Stomach smooth muscle (tissue), 2 donors: ENCODE results near the gene INSYN2A.

Experiments used
- H3K27ac ChIP-seq: one replicate; pipeline ENCODE4 v1.7.0; 2013; ENCODE audit warnings: mild to moderate bottlenecking, low read length, inconsistent platforms
- H3K27me3 ChIP-seq, 2 donors: one replicate each; pipeline ENCODE4 v1.7.0; 2013; ENCODE audit warnings: low read length in 2 of 2; ENCODE audit not compliant: insufficient read depth in 2 of 2, control insufficient read depth in 1 of 2
- H3K36me3 ChIP-seq, 2 donors: one replicate each; pipeline ENCODE4 v1.7.0; 2013; ENCODE audit warnings: low read length in 2 of 2; ENCODE audit not compliant: control insufficient read depth in 2 of 2, insufficient read depth in 2 of 2
- H3K4me1 ChIP-seq: one replicate; pipeline ENCODE4 v1.7.0; 2013; ENCODE audit warnings: low read length; ENCODE audit not compliant: control insufficient read depth, insufficient read depth
- H3K4me3 ChIP-seq, 2 donors: one replicate each; pipeline ENCODE4 v1.7.0; 2013; ENCODE audit warnings: low read length in 2 of 2
- H3K9ac ChIP-seq, 2 donors: one replicate each; pipeline ENCODE4 v1.7.0; 2013; ENCODE audit warnings: low read length in 2 of 2, mild to moderate bottlenecking in 1 of 2
- H3K9me3 ChIP-seq, 2 donors: one replicate each; pipeline ENCODE4 v1.7.0; 2013; ENCODE audit warnings: low read length in 2 of 2; ENCODE audit not compliant: control insufficient read depth in 2 of 2
- donor health status: healthy.
- donor health status: Pancreatic carcinoma.

The INSYN2A gene, protein sequence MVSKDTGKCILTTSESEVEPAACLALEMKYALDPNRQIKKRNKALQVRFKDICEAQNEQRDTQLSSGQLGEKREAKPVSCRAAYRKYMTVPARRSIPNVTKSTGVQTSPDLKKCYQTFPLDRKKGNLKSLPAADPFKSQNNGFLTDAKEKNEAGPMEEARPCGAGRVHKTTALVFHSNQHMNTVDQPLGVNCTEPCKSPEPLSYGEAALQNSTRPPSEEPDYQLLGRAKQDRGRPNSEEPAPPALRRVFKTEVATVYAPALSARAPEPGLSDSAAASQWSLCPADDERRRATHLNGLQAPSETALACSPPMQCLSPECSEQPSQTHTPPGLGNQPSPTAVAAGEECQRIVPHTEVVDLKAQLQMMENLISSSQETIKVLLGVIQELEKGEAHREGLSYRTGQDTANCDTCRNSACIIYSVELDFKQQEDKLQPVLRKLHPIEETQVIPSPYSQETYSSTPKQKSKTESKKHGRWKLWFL

GRCh38 chr10:127196282-127197153, at the start of gene INSYN2A:
TSS of gene INSYN2A (minus strand) at chr10:127196591. CDS start at chr10:127176395, 20,196 bp downstream.
- no peak within 1 kb of the TSS for H3K27ac ChIP-seq
- H3K9me3 ChIP-seq = no peaks in the 10 kb centered on the region
- H3K27me3 ChIP-seq = peaks cover 10 to 12% of the 10 kb centered on the region in 2 donors
- no peak within 1 kb of the TSS for H3K9ac ChIP-seq
- peaks cover 0 to 3% of the 10 kb centered on the region in 2 donors for H3K36me3 ChIP-seq
- peak within 1 kb of the TSS; percentile 4 to 65 for H3K4me3 ChIP-seq
- peaks cover 15% of the 10 kb centered on the region for H3K4me1 ChIP-seq

GRCh38 chr10:127245456-127245855, 49.1 kb upstream of the INSYN2A start:
- Histone ChIP-seq H3K27ac (no peak overlapping the region), H3K9ac (no peak overlapping the region), H3K36me3 (peaks cover 0 to 5% of the 10 kb centered on the region in 2 donors), H3K4me3 (no peak overlapping the region), H3K27me3 (no peaks in the 10 kb centered on the region), H3K9me3 (no peaks in the 10 kb centered on the region), H3K4me1 (no peaks in the 10 kb centered on the region)

DNA sequence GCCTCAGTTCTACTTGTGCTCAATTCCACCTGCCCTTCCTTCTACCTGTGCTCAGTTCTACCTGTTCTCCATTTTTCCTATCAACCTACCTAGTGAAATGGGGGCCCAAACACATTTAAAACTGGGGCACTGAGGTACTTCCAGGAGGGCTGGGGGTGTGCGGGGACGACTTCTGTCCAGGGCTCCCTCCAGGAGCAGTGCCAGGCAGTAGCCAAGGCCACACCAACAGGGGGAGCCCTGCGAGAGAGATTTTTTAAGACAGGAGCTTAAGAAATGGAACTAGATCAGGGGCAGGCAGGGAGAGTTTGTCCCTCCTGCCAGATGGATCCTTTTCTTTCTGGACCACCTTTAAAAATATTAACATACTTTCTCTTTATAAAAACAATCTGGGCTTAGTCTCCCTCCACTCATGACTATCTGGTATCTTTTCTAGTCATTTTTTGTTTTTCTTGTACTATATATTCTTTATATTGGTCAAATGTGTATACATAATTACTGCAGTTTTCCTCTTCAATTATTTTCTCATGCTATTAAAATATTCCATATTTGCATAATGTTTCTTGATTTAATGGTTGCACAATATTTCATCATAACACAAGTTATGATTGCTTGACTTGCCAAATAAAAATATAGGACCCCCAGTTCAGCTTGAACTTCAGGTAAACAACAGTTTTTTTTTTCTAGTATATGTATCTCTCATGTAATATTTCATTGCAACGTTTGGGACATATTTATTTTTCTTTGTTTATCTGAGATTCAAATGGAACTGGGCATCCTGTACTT, 47.3 kb upstream of the INSYN2A start:
- H3K27me3 ChIP-seq = no peaks in the 10 kb centered on the region
- H3K27ac ChIP-seq = no peak overlapping the region
- no peak overlapping the region for H3K9ac ChIP-seq
- H3K36me3 ChIP-seq = peaks cover 0 to 2% of the 10 kb centered on the region in 2 donors
- no peak overlapping the region for H3K4me3 ChIP-seq
- no peaks in the 10 kb centered on the region for H3K4me1 ChIP-seq
- no peaks in the 10 kb centered on the region for H3K9me3 ChIP-seq

DNA sequence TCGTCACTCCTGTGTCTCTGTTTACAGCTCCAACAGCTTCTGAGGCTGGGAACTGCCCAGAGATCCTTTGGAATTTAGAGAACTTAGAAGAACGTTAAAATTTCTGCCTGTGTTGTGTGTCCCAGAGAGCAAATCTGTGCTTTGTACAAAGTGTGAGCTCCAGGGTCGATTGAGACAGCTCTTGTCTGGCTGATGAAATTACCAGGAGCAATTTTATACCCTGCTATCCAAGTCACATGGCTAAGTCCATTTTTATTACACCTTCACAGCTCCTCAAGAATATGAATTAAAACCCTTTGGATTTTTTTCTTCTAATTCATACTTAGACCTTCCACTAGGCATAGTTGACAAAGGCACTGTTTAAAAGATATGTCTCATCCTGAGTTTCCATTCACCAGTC, 46.5 kb upstream of the INSYN2A start:
- H3K4me3 ChIP-seq = no peak overlapping the region
- H3K4me1 ChIP-seq = no peaks in the 10 kb centered on the region
- no peak overlapping the region for H3K9ac ChIP-seq
- peaks cover 0 to 2% of the 10 kb centered on the region in 2 donors for H3K36me3 ChIP-seq
- H3K27me3 ChIP-seq = no peaks in the 10 kb centered on the region
- H3K9me3 ChIP-seq = no peaks in the 10 kb centered on the region
- H3K27ac ChIP-seq = no peak overlapping the region

DNA sequence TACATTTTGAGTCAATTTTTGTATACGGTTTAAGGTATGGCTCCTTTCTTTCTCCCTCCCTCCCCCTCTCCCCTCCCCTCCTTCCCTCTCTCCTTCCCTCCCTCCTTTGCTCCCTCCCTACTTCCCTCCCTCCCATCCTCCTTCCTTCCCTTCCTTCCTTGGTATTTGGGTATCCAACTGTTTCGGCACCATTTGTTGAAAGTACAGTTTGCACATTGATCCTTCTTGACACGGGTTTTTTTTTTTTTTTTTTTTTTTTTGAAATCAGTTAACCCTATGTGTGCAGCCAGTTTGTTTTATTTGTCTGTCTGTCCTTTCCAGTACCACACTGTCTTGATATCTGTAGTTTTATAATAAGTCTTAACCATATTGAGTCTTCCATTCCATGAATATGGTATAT, 39.9 kb upstream of the INSYN2A start:
- Histone ChIP-seq H3K4me1 (no peaks in the 10 kb centered on the region), H3K4me3 (no peak overlapping the region), H3K9me3 (no peaks in the 10 kb centered on the region), H3K36me3 (no peaks in the 10 kb centered on the region), H3K27me3 (no peaks in the 10 kb centered on the region), H3K9ac (no peak overlapping the region), H3K27ac (no peak overlapping the region)

- Histone ChIP-seq H3K27ac (no peak overlapping the region), H3K4me3 (no peak overlapping the region), H3K36me3 (no peaks in the 10 kb centered on the region), H3K27me3 (no peaks in the 10 kb centered on the region), H3K9me3 (no peaks in the 10 kb centered on the region), H3K9ac (no peak overlapping the region), H3K4me1 (no peaks in the 10 kb centered on the region)
These were observed 38.0 kb upstream of the INSYN2A start for GRCh38 chr10:127234306-127234800.

DNA sequence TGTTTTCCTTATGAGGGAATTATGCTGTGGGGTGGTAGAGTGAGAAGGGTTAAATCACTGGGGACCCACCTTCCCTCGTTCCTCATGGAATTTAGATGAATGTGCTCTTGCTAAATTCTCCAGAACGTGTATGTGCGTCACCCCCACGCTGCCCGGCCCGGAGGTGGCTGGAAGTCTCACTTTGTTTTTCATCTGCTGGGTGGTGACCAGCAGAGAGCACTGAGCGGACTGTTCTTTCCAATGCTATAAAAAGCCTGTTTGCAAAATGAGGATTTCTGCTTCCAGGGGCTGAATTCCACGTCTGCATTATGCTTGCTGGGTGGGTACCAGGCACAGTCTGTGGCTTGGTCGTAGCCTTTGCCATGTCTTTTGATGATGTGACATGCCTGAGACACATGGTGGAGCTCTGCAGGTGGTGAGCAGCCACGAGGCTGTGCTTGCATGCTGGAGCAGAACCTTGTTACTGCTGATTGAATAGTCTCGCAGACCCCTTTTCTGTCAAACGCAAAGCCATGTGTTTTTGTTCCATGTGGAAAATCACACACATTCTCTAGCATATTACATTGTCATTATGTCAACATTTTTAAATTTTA, 31.9 kb upstream of the INSYN2A start:
- H3K9ac ChIP-seq = no peak overlapping the region
- no peak overlapping the region for H3K27ac ChIP-seq
- no peaks in the 10 kb centered on the region for H3K4me1 ChIP-seq
- H3K36me3 ChIP-seq = peaks cover 0 to 3% of the 10 kb centered on the region in 2 donors
- H3K27me3 ChIP-seq = no peaks in the 10 kb centered on the region
- H3K4me3 ChIP-seq = no peak overlapping the region
- no peaks in the 10 kb centered on the region for H3K9me3 ChIP-seq

DNA sequence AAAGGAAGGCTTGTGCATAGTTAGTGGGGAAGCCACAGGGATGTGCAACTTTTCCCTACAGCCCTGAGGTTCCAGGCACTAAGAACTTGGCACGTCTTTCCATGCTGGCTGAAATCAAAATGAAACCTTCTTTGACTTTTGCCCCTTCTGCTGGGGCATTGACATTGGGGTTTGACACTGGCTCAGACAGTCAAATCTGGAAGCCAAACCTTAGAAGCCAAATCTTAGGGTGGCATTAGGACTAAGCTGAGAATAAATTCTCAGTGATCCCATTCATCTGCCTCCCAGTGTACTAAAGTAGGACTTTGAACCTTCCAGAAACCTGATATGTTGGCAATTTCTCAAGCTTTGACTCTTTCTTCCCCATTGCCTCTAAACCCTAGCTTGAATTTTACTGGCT, 31.3 kb upstream of the INSYN2A start:
- H3K4me3 ChIP-seq = no peak overlapping the region
- H3K9ac ChIP-seq = no peak overlapping the region
- no peaks in the 10 kb centered on the region for H3K9me3 ChIP-seq
- no peaks in the 10 kb centered on the region for H3K27me3 ChIP-seq
- no peak overlapping the region for H3K27ac ChIP-seq
- peaks cover 0 to 3% of the 10 kb centered on the region in 2 donors for H3K36me3 ChIP-seq
- H3K4me1 ChIP-seq = no peaks in the 10 kb centered on the region

- H3K9ac ChIP-seq = no peak overlapping the region
- no peak overlapping the region for H3K27ac ChIP-seq
- no peaks in the 10 kb centered on the region for H3K4me1 ChIP-seq
- peaks cover 0 to 3% of the 10 kb centered on the region in 2 donors for H3K36me3 ChIP-seq
- no peaks in the 10 kb centered on the region for H3K27me3 ChIP-seq
- no peaks in the 10 kb centered on the region for H3K9me3 ChIP-seq
- H3K4me3 ChIP-seq = no peak overlapping the region
These were observed 30.6 kb upstream of the INSYN2A start for GRCh38 chr10:127227027-127227426.

GRCh38 chr10:127221281-127221680, 24.9 kb upstream of the INSYN2A start:
- Histone ChIP-seq H3K9ac (no peak overlapping the region), H3K4me1 (no peaks in the 10 kb centered on the region), H3K4me3 (no peak overlapping the region), H3K27ac (no peak overlapping the region), H3K27me3 (no peaks in the 10 kb centered on the region), H3K36me3 (no peaks in the 10 kb centered on the region), H3K9me3 (no peaks in the 10 kb centered on the region)
